Choroid plexus epithelial cell (primary cell): ENCODE measurements around the gene RIC3.

Source experiments
- DNase-seq: peaks from one replicate; pipeline ENCODE4 v3.0.0-alpha.2; 2010; ENCODE audit warnings: low read depth
- H3K4me3 ChIP-seq: 2 replicates; pipeline ENCODE4 v1.5.1; 2011; ENCODE audit warnings: low read depth, mild to moderate bottlenecking, control low read depth, low read length, moderate library complexity
- CTCF ChIP-seq: conservative IDR thresholded peaks from 2 replicates; pipeline ENCODE4 v1.5.1; 2011; ENCODE audit warnings: low read depth, mild to moderate bottlenecking, control low read depth, inconsistent platforms, low read length, moderate library complexity

The RIC3 gene

GRCh38 chr11:8100605-8101004 is 68.2 kb downstream of the RIC3 start:
- TF ChIP-seq CTCF = no peak
- no peak overlapping the region for H3K4me3 ChIP-seq
- DNase-seq = no peak

GRCh38 chr11:8100158-8100557 is 68.7 kb downstream of the RIC3 start:
- no peak for DNase-seq
- H3K4me3 ChIP-seq = no peak overlapping the region
- TF ChIP-seq CTCF = no peak

DNA sequence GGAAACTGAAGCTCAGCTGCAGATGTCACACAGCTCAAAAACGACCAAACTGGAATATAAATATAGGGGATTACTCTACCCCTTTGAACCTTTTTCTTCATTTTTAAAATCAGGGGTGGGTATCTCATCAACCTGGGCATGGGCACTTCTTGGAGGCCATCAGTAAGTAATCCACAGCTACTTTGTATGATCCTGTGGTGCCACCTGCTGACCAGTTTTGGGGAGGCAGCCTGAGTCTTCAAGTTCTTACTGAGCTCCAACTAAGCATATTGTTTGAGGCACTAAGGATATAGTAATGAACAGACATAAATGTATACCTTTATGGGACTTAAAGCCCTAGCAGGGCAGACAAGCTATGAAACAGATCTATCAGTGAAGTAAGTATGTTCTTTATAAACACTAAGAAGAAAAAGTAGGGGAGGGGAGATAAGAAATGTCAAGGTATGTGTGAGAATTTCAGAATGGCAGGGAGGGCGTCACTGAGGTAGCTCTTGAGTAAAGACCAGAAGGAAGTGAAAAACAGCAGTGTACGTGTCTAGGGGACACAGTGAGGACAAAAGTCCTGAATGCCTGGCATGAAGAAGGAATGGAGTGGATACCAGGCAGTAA is 69.4 kb downstream of the RIC3 start:
- TF ChIP-seq CTCF = peak; percentile 90
- DNase-seq = peak; percentile 93
- H3K4me3 ChIP-seq = no peak overlapping the region

DNA sequence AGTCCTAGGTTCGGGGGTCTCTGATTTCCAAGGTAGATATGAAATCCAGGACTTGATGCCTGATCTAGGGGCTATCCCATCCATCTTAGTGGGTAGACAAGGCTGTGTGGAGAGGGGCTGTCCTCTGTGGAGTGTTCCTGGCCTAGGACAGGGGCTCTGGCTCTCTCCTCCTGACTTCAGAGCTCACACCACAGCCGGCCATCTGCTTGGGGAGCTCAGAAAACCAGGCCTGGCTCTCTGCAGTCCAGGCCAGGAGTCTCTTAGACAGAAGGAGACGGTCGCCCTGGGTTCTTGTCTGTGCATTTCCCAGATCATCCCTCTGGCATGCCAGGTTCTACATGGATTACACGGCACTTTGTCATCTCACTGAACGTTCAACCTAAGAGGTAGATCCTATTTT is 69.9 kb downstream of the RIC3 start:
- no peak for TF ChIP-seq CTCF
- peak; percentile 28 for DNase-seq
- no peak overlapping the region for H3K4me3 ChIP-seq

- no peak for TF ChIP-seq CTCF
- no peak overlapping the region for H3K4me3 ChIP-seq
- DNase-seq = peak; percentile 25
Observed at GRCh38 chr11:8098361-8098760, 70.5 kb downstream of the RIC3 start.

GRCh38 chr11:8097926-8098325 is 70.9 kb downstream of the RIC3 start:
- DNase-seq = no peak
- no peak overlapping the region for H3K4me3 ChIP-seq
- no peak for TF ChIP-seq CTCF

- TF ChIP-seq CTCF = no peak
- H3K4me3 ChIP-seq = no peak overlapping the region
- DNase-seq = no peak
Observed at GRCh38 chr11:8097468-8097867, 71.4 kb downstream of the RIC3 start.
